Esophagus squamous epithelium (tissue), 5 donors: ENCODE data around the gene MEAK7. TPM values are rescaled to one million over a fixed set of nuclear protein-coding genes. Genes with fewer than 3 reads are reported as not detected.

Source experiments
- DNase-seq: peaks from one replicate; lab custom pipeline; 2025; lab: John Stamatoyannopoulos, UW
- H3K27ac ChIP-seq, 4 donors: fragments of 200-600 bp; sonication (generic); one replicate each; pipeline ENCODE4 v1.5.1; 2016 to 2019; ENCODE audit warnings: mild to moderate bottlenecking in 1 of 4
- H3K27me3 ChIP-seq, 4 donors: fragments of 200-600 bp; sonication (generic); 1 replicate in 3 of 4; 2 replicates in 1 of 4; pipeline versions ENCODE4 v1.5.1 to v1.6.0; 2017 to 2021; ENCODE audit warnings: antibody characterized with exemption in 1 of 4
- H3K36me3 ChIP-seq, 3 donors: fragments of 200-600 bp; sonication (generic); one replicate each; pipeline ENCODE4 v1.5.1; 2016 to 2019
- H3K4me1 ChIP-seq, 3 donors: fragments of 200-600 bp; sonication (generic); one replicate each; pipeline ENCODE4 v1.5.1; 2017 to 2019
- H3K4me3 ChIP-seq, 4 donors: fragments of 200-600 bp; sonication (generic); 1 replicate in 3 of 4; 2 replicates in 1 of 4; pipeline ENCODE4 v1.5.1; 2016 to 2019; ENCODE audit warnings: mild to moderate bottlenecking in 2 of 4, moderate library complexity in 1 of 4
- H3K9me3 ChIP-seq, 3 donors: fragments of 200-600 bp; sonication (generic); one replicate each; pipeline ENCODE4 v1.5.1; 2016 to 2019
- CTCF ChIP-seq, 6 experiments: fragments of 450-650 bp in 4 of 6; fragments of 200-600 bp in 2 of 6; sonication (generic) in 2 of 6; IDR thresholded peaks; one replicate each; pipeline ENCODE4 v1.5.1; 2016 to 2019; ENCODE audit warnings: antibody characterized with exemption in 6 of 6, mild to moderate bottlenecking in 4 of 6, moderate library complexity in 4 of 6
- POLR2A ChIP-seq, 4 donors: fragments of 450-650 bp; IDR thresholded peaks; one replicate each; pipeline ENCODE4 v1.6.1; 2017; ENCODE audit warnings: antibody characterized with exemption in 4 of 4, mild to moderate bottlenecking in 4 of 4, moderate library complexity in 3 of 4
- WGBS, 2 donors: methylation state at CpG; one replicate each; pipeline ENCODE4 v1.1.5; 2018; 5-methylcytosine and 5-hydroxymethylcytosine counted together
- intact Hi-C: fragments of 100-400 bp; cut with DNase I; formaldehyde crosslinking; loops from one replicate; pipeline ENCODE4 v1.15.0; 2022
- total RNA-seq, 4 donors: library from RNA; depleted of rRNA; stranded (reverse); fragments of >200 nt; gene quantifications; one replicate each; pipeline ENCODE4 v1.1.0, GENCODE V29; 2016
- donor health status: DM: yes; HTN: yes; CAD: no.

MEAK7 gene
- total RNA-seq, 4 donors from 2014 or later = 20.2 to 35.9 (median 29.9) TPM

- TF ChIP-seq POLR2A (IDR thresholded peaks at IDR 0.05) (no peak), CTCF (IDR thresholded peaks at IDR 0.05) (no peak)
- Histone ChIP-seq H3K9me3 (peaks cover 0 to 13% (median 8%) of the 10 kb centered on the region in 3 donors), H3K27ac (no peak overlapping the region), H3K4me1 (peaks cover 0 to 11% (median 0%) of the 10 kb centered on the region in 3 donors), H3K4me3 (no peak overlapping the region), H3K36me3 (peaks cover 1 to 79% (median 5%) of the 10 kb centered on the region in 3 donors), H3K27me3 (no peaks in the 10 kb centered on the region)
- DNase-seq = no peak
- 80 to 100% methylated on average over 1 of the region's 1 CpG for WGBS, 2 donors
- intact Hi-C loops = no loop called here
These were observed 37.2 kb downstream of the MEAK7 start for GRCh38 chr16:84467256-84467655.

GRCh38 chr16:84466692-84467091, 37.8 kb downstream of the MEAK7 start:
- 58 to 64% methylated on average over 4 of the region's 4 CpGs for WGBS, 2 donors

GRCh38 chr16:84465154-84465553, 39.3 kb downstream of the MEAK7 start:
- peaks cover 0 to 13% (median 0%) of the 10 kb centered on the region in 3 donors for H3K4me1 ChIP-seq
- no peaks in the 10 kb centered on the region for H3K27me3 ChIP-seq
- H3K27ac ChIP-seq = no peak overlapping the region
- no peak overlapping the region for H3K4me3 ChIP-seq
- H3K9me3 ChIP-seq = peaks cover 0 to 13% (median 8%) of the 10 kb centered on the region in 3 donors
- H3K36me3 ChIP-seq = peaks cover 5 to 88% (median 8%) of the 10 kb centered on the region in 3 donors
- TF ChIP-seq POLR2A (IDR thresholded peaks at IDR 0.05) = no peak
- TF ChIP-seq CTCF (IDR thresholded peaks at IDR 0.05) = no peak
- 89 to 96% methylated on average over 5 to 6 of the region's 6 CpGs for WGBS, 2 donors
- DNase-seq = no peak
- intact Hi-C loops = no loop called here

More at GRCh38 chr16:84466692-84467091, 37.8 kb downstream of the MEAK7 start:
- DNase-seq = no peak
- H3K4me3 ChIP-seq = no peak overlapping the region
- peaks cover 0 to 13% (median 8%) of the 10 kb centered on the region in 3 donors for H3K9me3 ChIP-seq
- intact Hi-C loops = no loop called here
- TF ChIP-seq CTCF (IDR thresholded peaks at IDR 0.05) (no peak), POLR2A (IDR thresholded peaks at IDR 0.05) (no peak)
- H3K27me3 ChIP-seq = no peaks in the 10 kb centered on the region
- H3K36me3 ChIP-seq = peaks cover 4 to 79% (median 5%) of the 10 kb centered on the region in 3 donors
- peaks cover 0 to 13% (median 0%) of the 10 kb centered on the region in 3 donors for H3K4me1 ChIP-seq
- no peak overlapping the region for H3K27ac ChIP-seq

- H3K4me1 ChIP-seq = peaks cover 0 to 13% (median 0%) of the 10 kb centered on the region in 3 donors
- TF ChIP-seq POLR2A (IDR thresholded peaks at IDR 0.05) (no peak), CTCF (IDR thresholded peaks at IDR 0.05) (no peak)
- peaks cover 0 to 13% (median 8%) of the 10 kb centered on the region in 3 donors for H3K9me3 ChIP-seq
- H3K4me3 ChIP-seq = no peak overlapping the region
- 61 to 64% methylated on average over 4 to 6 of the region's 6 CpGs for WGBS, 2 donors
- intact Hi-C loops = no loop called here
- no peak for DNase-seq
- H3K27me3 ChIP-seq = no peaks in the 10 kb centered on the region
- H3K36me3 ChIP-seq = peaks cover 5 to 83% (median 8%) of the 10 kb centered on the region in 3 donors
- no peak overlapping the region for H3K27ac ChIP-seq
These were observed 40.3 kb downstream of the MEAK7 start for GRCh38 chr16:84464116-84464515.

GRCh38 chr16:84463221-84463620, 41.2 kb downstream of the MEAK7 start:
- Histone ChIP-seq H3K4me1 (peaks cover 0 to 13% (median 0%) of the 10 kb centered on the region in 3 donors), H3K27me3 (no peaks in the 10 kb centered on the region), H3K4me3 (no peak overlapping the region), H3K27ac (no peak overlapping the region), H3K9me3 (peaks cover 0 to 12% (median 8%) of the 10 kb centered on the region in 3 donors), H3K36me3 (peaks cover 5 to 74% (median 8%) of the 10 kb centered on the region in 3 donors)
- DNase-seq = no peak
- intact Hi-C loops = no loop called here
- WGBS, 2 donors = 72 to 82% methylated on average over 5 of the region's 7 CpGs
- TF ChIP-seq POLR2A (IDR thresholded peaks at IDR 0.05) (no peak), CTCF (IDR thresholded peaks at IDR 0.05) (no peak)
